ENCODE results near the gene COL8A2.

DNA sequence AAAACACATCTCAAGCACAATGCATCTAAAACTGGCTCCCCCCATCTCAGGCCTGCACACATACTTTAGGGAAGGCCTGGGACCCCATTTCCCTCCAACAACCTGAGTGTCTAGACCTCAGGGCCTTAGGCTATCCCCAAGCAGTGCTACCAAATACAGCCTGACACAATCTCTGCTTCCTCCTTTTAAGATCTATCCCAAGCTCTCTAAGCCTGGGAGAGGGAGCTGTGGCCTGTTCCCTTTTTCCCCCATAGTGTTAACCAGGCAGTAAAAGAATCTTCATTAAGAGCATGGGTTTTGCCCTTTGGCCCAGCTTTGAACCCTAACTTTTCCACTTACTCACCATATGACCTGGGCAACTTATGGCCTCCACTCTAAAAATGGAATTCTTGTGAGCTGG lies 10.8 kb upstream of the COL8A2 start:
- TF ChIP-seq, protein P1, sequence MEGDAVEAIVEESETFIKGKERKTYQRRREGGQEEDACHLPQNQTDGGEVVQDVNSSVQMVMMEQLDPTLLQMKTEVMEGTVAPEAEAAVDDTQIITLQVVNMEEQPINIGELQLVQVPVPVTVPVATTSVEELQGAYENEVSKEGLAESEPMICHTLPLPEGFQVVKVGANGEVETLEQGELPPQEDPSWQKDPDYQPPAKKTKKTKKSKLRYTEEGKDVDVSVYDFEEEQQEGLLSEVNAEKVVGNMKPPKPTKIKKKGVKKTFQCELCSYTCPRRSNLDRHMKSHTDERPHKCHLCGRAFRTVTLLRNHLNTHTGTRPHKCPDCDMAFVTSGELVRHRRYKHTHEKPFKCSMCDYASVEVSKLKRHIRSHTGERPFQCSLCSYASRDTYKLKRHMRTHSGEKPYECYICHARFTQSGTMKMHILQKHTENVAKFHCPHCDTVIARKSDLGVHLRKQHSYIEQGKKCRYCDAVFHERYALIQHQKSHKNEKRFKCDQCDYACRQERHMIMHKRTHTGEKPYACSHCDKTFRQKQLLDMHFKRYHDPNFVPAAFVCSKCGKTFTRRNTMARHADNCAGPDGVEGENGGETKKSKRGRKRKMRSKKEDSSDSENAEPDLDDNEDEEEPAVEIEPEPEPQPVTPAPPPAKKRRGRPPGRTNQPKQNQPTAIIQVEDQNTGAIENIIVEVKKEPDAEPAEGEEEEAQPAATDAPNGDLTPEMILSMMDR (IDR thresholded peaks at IDR 0.05) = no peak
- no peak for TF ChIP-seq ZFX (IDR thresholded peaks at IDR 0.05; ENCODE audit: borderline replicate concordance)
